Testis (tissue), 3 donors: ENCODE data around the gene SLC26A11. TPM values are rescaled to one million over a fixed set of nuclear protein-coding genes. Genes with fewer than 3 reads are reported as not detected.
"Not testable (repeated sequence)": the region's sequence is repeated elsewhere in the genome, so short reads cannot be mapped to it uniquely, and the experiment has no call there.

Experiments used
- DNase-seq: peaks from one replicate; pipeline ENCODE4 v3.0.0-alpha.2; 2019
- H3K27ac ChIP-seq, 2 donors: fragments of 200-600 bp; sonication (generic); one replicate each; pipeline ENCODE4 v1.5.1; 2019
- H3K27me3 ChIP-seq: fragments of 200-600 bp; sonication (generic); one replicate; pipeline ENCODE4 v1.5.1; 2019
- H3K36me3 ChIP-seq: fragments of 200-600 bp; sonication (generic); one replicate; pipeline ENCODE4 v1.5.1; 2017; ENCODE audit warnings: low read depth; ENCODE audit errors: missing control alignments
- H3K4me1 ChIP-seq: fragments of 200-600 bp; sonication (generic); one replicate; pipeline ENCODE4 v1.5.1; 2019
- H3K4me3 ChIP-seq, 2 donors: fragments of 200-600 bp; sonication (generic); one replicate each; pipeline ENCODE4 v1.5.1; 2017 to 2019
- H3K9me3 ChIP-seq: fragments of 200-600 bp; sonication (generic); one replicate; pipeline ENCODE4 v1.5.1; 2017
- CTCF ChIP-seq, 3 experiments: fragments of 450-650 bp in 2 of 3; fragments of 200-600 bp in 1 of 3; sonication (generic) in 1 of 3; IDR thresholded peaks; one replicate each; pipeline ENCODE4 v1.5.1; 2016 to 2019; ENCODE audit warnings: antibody characterized with exemption in 3 of 3, mild to moderate bottlenecking in 2 of 3, moderate library complexity in 1 of 3
- POLR2A ChIP-seq: fragments of 450-650 bp; IDR thresholded peaks from one replicate; pipeline ENCODE4 v1.6.1; 2017; ENCODE audit warnings: antibody characterized with exemption, mild to moderate bottlenecking, moderate library complexity
- WGBS, 2 donors: methylation state at CpG; one replicate each; pipeline ENCODE4 v1.1.5; 2018; 5-methylcytosine and 5-hydroxymethylcytosine counted together
- intact Hi-C: fragments of 100-400 bp; cut with DNase I; formaldehyde crosslinking; loops from one replicate; pipeline ENCODE4 v1.15.1; 2023; ENCODE audit warnings: low total_unique reads
- polyA plus RNA-seq: library from polyadenylated mRNA; stranded (reverse); fragments of 350-450 nt; fragmentation: Illumina TruSeq; extraction: RNeasy Lipid Tissue Mini Kit (QIAGEN cat#74804); gene quantifications from one replicate; pipeline ENCODE4 v1.2.3, GENCODE V29; 2014; ENCODE audit warnings: low read depth, low replicate concordance; ENCODE audit not compliant: insufficient read depth
- total RNA-seq, 2 donors: library from RNA; depleted of rRNA; stranded (reverse); fragments of >200 nt; gene quantifications; one replicate each; pipeline ENCODE4 v1.2.3, GENCODE V29; 2016

Gene SLC26A11
- total and polyA plus RNA-seq, 3 donors from 2014 or later = 8.4 to 19.0 (median 16.9) TPM

- intact Hi-C loops = no loop called here
- no peak for DNase-seq
- H3K4me3 ChIP-seq = no peak overlapping the region
- TF ChIP-seq CTCF (IDR thresholded peaks at IDR 0.05) (no peak), POLR2A (no peak)
- peak overlapping the region in 1 of 2 donors; percentile 18 for H3K27ac ChIP-seq
- no peaks in the 10 kb centered on the region for H3K36me3 ChIP-seq
- 35 to 59% methylated on average over 4 of the region's 4 CpGs for WGBS, 2 donors
- no peaks in the 10 kb centered on the region for H3K27me3 ChIP-seq
- H3K4me1 ChIP-seq = peaks cover 15% of the 10 kb centered on the region
- no peaks in the 10 kb centered on the region for H3K9me3 ChIP-seq
Observed at GRCh38 chr17:80274871-80275449, 54.7 kb downstream of the SLC26A11 start.

GRCh38 chr17:80275857-80276256 is 55.6 kb downstream of the SLC26A11 start:
- H3K4me1 ChIP-seq = peaks cover 15% of the 10 kb centered on the region
- H3K36me3 ChIP-seq, intact Hi-C loops, H3K9me3 ChIP-seq, H3K4me3 ChIP-seq, DNase-seq, H3K27me3 ChIP-seq: not testable (repeated sequence)
- H3K27ac ChIP-seq = peak overlapping the region in 1 of 2 donors; percentile 18
- 92 to 94% methylated on average over 8 of the region's 8 CpGs for WGBS, 2 donors

- 83 to 91% methylated on average over 8 to 34 of the region's 34 CpGs for WGBS, 2 donors
- H3K9me3 ChIP-seq = no peaks in the 10 kb centered on the region
- no peak overlapping the region for H3K4me3 ChIP-seq
- TF ChIP-seq CTCF (IDR thresholded peaks at IDR 0.05) = no peak
- TF ChIP-seq POLR2A = no peak
- H3K4me1 ChIP-seq = peaks cover 15% of the 10 kb centered on the region
- intact Hi-C loops = no loop called here
- no peak overlapping the region for H3K27ac ChIP-seq
- no peak for DNase-seq
- H3K36me3 ChIP-seq = no peaks in the 10 kb centered on the region
- H3K27me3 ChIP-seq = no peaks in the 10 kb centered on the region
Observed at GRCh38 chr17:80277751-80278671, 57.8 kb downstream of the SLC26A11 start.

- Histone ChIP-seq H3K27ac (no peak overlapping the region), H3K4me1 (peaks cover 19% of the 10 kb centered on the region), H3K27me3 (no peaks in the 10 kb centered on the region), H3K36me3 (no peaks in the 10 kb centered on the region), H3K9me3 (no peaks in the 10 kb centered on the region), H3K4me3 (no peak overlapping the region)
- DNase-seq = peak; percentile 63
- intact Hi-C loops = no loop called here
- WGBS, 2 donors = 49 to 71% methylated on average over 9 to 14 of the region's 14 CpGs
- no peak for TF ChIP-seq CTCF (IDR thresholded peaks at IDR 0.05)
- TF ChIP-seq POLR2A = no peak
Observed at GRCh38 chr17:80279895-80280294, 59.7 kb downstream of the SLC26A11 start.

- intact Hi-C loops = no loop called here
- DNase-seq = no peak
- Histone ChIP-seq H3K27ac (no peak overlapping the region), H3K9me3 (no peaks in the 10 kb centered on the region), H3K27me3 (no peaks in the 10 kb centered on the region), H3K4me1 (peaks cover 9% of the 10 kb centered on the region), H3K4me3 (no peak overlapping the region), H3K36me3 (no peaks in the 10 kb centered on the region)
- 92 to 94% methylated on average over 10 of the region's 10 CpGs for WGBS, 2 donors
- no peak for TF ChIP-seq POLR2A
- no peak for TF ChIP-seq CTCF (IDR thresholded peaks at IDR 0.05)
Observed at GRCh38 chr17:80281516-80281915, 61.3 kb downstream of the SLC26A11 start.
